ENCODE data around the gene LRRC4C. TPM values are rescaled to one million over a fixed set of nuclear protein-coding genes. Genes with fewer than 3 reads are reported as not detected.

Gene LRRC4C
- total RNA-seq, 1 donor from 2014 or later = 16.9 TPM

- Mint-ChIP-seq H3K27ac (no peak overlapping the region), H3K9me3 (peaks cover 4% of the 10 kb centered on the region), H3K27me3 (ENCODE audit: low read depth) (no peaks in the 10 kb centered on the region), H3K4me3 (no peak overlapping the region), H3K36me3 (no peaks in the 10 kb centered on the region), H3K4me1 (peaks cover 14% of the 10 kb centered on the region)
- no peak for DNase-seq (ENCODE audit: low spot score in 2 of 2, unreplicated experiment in 2 of 2)
- TF ChIP-seq, protein P1, sequence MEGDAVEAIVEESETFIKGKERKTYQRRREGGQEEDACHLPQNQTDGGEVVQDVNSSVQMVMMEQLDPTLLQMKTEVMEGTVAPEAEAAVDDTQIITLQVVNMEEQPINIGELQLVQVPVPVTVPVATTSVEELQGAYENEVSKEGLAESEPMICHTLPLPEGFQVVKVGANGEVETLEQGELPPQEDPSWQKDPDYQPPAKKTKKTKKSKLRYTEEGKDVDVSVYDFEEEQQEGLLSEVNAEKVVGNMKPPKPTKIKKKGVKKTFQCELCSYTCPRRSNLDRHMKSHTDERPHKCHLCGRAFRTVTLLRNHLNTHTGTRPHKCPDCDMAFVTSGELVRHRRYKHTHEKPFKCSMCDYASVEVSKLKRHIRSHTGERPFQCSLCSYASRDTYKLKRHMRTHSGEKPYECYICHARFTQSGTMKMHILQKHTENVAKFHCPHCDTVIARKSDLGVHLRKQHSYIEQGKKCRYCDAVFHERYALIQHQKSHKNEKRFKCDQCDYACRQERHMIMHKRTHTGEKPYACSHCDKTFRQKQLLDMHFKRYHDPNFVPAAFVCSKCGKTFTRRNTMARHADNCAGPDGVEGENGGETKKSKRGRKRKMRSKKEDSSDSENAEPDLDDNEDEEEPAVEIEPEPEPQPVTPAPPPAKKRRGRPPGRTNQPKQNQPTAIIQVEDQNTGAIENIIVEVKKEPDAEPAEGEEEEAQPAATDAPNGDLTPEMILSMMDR (IDR thresholded peaks at IDR 0.05; ENCODE audit: unreplicated experiment) = no peak
These were observed 12.9 kb downstream of the LRRC4C start for GRCh38 chr11:41446566-41446965.

GRCh38 chr11:41446107-41446506 lies 13.3 kb downstream of the LRRC4C start:
- no peak for DNase-seq (ENCODE audit: low spot score in 2 of 2, unreplicated experiment in 2 of 2)
- H3K36me3 Mint-ChIP-seq = no peaks in the 10 kb centered on the region
- peaks cover 4% of the 10 kb centered on the region for H3K9me3 Mint-ChIP-seq
- TF ChIP-seq, protein P1 (IDR thresholded peaks at IDR 0.05; ENCODE audit: unreplicated experiment) = no peak
- peaks cover 11% of the 10 kb centered on the region for H3K4me1 Mint-ChIP-seq
- H3K27ac Mint-ChIP-seq = no peak overlapping the region
- no peak overlapping the region for H3K4me3 Mint-ChIP-seq
- no peaks in the 10 kb centered on the region for H3K27me3 Mint-ChIP-seq (ENCODE audit: low read depth)

GRCh38 chr11:41437006-41437490 lies 22.4 kb downstream of the LRRC4C start:
- H3K27ac Mint-ChIP-seq = no peak overlapping the region
- no peaks in the 10 kb centered on the region for H3K9me3 Mint-ChIP-seq
- no peak for DNase-seq (ENCODE audit: low spot score in 2 of 2, unreplicated experiment in 2 of 2)
- H3K36me3 Mint-ChIP-seq = no peaks in the 10 kb centered on the region
- H3K4me1 Mint-ChIP-seq = no peaks in the 10 kb centered on the region
- TF ChIP-seq, protein P1 (IDR thresholded peaks at IDR 0.05; ENCODE audit: unreplicated experiment) = no peak
- H3K27me3 Mint-ChIP-seq (ENCODE audit: low read depth) = peaks cover 10% of the 10 kb centered on the region
- no peak overlapping the region for H3K4me3 Mint-ChIP-seq

- Mint-ChIP-seq H3K27ac (no peak overlapping the region), H3K36me3 (no peaks in the 10 kb centered on the region), H3K27me3 (ENCODE audit: low read depth) (peaks cover 10% of the 10 kb centered on the region), H3K4me1 (no peaks in the 10 kb centered on the region), H3K4me3 (no peak overlapping the region), H3K9me3 (no peaks in the 10 kb centered on the region)
- no peak for DNase-seq (ENCODE audit: low spot score in 2 of 2, unreplicated experiment in 2 of 2)
- TF ChIP-seq, protein P1 (IDR thresholded peaks at IDR 0.05; ENCODE audit: unreplicated experiment) = no peak
These were observed 23.9 kb downstream of the LRRC4C start for GRCh38 chr11:41435531-41435930.

DNA sequence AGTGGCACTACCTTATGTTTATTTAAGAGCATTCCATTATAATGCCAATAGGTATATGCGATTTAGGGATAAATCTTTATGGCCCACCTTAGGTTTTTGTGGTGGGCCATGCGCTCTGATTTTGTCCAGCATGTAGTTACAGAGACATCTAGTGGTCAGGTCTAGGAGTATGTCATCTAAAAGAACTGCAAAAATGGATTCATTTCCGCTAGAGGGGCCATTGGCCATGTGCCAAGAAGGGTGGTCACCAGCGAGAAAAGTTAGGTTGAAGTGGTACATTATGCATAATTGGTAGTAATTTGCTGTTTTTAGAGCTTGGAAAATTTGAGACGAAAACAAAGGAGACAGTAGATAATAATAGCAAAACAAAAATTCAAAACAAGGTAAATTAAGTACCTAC lies 27.7 kb downstream of the LRRC4C start:
- TF ChIP-seq, protein P1 (IDR thresholded peaks at IDR 0.05; ENCODE audit: unreplicated experiment) = no peak
- no peak overlapping the region for H3K27ac Mint-ChIP-seq
- no peaks in the 10 kb centered on the region for H3K36me3 Mint-ChIP-seq
- H3K4me3 Mint-ChIP-seq = no peak overlapping the region
- no peaks in the 10 kb centered on the region for H3K4me1 Mint-ChIP-seq
- H3K9me3 Mint-ChIP-seq = no peaks in the 10 kb centered on the region
- H3K27me3 Mint-ChIP-seq (ENCODE audit: low read depth) = peaks cover 10% of the 10 kb centered on the region
- peak; percentile 21 to 42 for DNase-seq (ENCODE audit: low spot score in 2 of 2, unreplicated experiment in 2 of 2)

GRCh38 chr11:41419901-41420300 lies 39.6 kb downstream of the LRRC4C start:
- Mint-ChIP-seq H3K4me3 (no peak overlapping the region), H3K9me3 (no peaks in the 10 kb centered on the region), H3K36me3 (no peaks in the 10 kb centered on the region), H3K27ac (no peak overlapping the region), H3K4me1 (no peaks in the 10 kb centered on the region), H3K27me3 (ENCODE audit: low read depth) (peaks cover 2% of the 10 kb centered on the region)
- DNase-seq (ENCODE audit: low spot score in 2 of 2, unreplicated experiment in 2 of 2) = no peak
- TF ChIP-seq, protein P1 (IDR thresholded peaks at IDR 0.05; ENCODE audit: unreplicated experiment) = no peak

Data from mesothelial cell of epicardium (in vitro differentiated cells).